ENCODE data around the gene ACBD3. TPM values are rescaled to one million over a fixed set of nuclear protein-coding genes. Genes with fewer than 3 reads are reported as not detected.
"Not testable (repeated sequence)": the region's sequence is repeated elsewhere in the genome, so short reads cannot be mapped to it uniquely, and the experiment has no call there.

Gene ACBD3
- polyA plus RNA-seq, 5 donors, result 44.6 to 59.7 (median 53.1) TPM

DNA sequence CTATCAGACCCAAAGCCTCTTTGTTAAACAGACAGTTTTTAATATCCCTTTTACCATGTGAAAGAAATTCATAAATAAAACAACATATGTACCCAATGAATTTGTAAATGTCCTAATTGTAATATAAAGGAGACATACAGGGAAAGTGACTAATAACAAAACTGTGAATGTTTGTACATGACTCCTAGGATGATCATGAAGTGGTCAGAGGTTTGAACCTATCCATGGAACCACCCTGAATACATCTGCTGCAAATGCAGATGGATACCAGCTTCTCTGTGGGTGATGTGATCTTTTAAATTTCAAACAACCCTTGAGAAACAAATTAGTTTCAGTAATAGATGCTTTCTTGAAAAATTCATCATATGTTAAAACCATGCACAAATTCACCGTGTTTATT, 16.7 kb upstream of the ACBD3 start:
- DNase-seq, result no peak

DNA sequence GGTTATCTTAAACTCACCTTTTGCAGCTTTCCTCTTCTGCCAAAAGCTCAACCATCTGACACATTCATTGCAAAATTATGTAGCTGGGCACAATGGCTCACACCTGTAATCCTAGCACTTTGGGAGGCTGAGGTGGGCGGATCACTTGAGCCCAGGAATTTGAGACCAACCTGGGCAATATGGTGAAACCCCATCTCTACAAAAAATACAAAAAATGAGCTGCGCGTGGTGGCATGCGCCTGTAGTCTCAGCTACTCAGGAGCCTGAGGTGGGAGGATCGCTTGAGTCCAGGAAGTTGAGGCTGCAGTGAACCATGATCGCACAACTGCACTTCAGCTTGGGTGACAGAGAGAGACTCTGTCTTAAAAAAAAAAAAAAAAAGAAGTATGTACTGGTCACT, 16.1 kb upstream of the ACBD3 start:
- DNase-seq, result not testable (repeated sequence)

DNA sequence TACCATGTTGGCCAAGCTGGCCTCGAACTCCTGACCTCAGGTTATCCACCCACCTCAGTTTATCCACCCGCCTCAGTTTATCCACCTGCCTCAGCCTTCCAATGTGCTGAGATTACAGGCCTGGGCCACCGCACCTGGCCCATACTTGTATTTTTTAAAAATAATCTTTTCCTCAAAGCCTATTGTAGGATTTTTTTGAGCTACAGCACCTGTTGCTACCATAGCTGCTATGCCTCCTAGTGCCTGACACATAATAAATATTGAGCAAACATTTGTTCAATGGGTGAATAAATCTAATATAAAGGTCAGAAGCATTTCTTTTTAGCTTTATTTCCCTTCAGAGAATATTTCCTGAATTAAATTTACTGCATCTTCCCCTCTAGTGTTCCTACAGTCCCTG, 15.7 kb upstream of the ACBD3 start:
- DNase-seq, result no peak

DNA sequence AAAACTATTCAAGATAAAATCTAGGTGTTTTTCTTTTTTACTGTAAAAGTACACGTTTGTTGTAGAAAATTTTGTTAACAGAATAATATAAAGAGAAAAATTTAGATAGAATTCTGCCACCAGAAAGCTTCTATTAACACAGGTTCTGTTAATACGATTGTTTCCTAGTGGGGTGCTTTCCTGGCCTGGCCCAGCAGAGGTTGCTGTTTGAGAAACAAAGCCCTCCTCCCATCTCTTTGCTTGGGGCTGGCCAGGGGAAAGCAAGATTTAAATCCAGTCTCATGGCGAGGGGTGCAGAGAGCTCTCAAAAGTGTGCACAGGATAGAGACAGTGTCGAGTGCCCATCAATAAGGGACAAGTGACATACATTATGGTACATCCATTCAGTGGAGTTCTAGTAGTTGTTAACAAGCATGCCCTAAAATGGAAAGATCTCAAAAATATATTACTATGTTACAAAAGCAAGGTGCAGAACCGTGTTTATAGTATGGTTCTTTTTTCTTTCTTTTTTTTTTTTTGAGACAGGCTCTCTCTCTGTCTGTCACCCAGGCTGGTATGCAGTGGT, 14.6 kb upstream of the ACBD3 start:
- no peak for DNase-seq

DNA sequence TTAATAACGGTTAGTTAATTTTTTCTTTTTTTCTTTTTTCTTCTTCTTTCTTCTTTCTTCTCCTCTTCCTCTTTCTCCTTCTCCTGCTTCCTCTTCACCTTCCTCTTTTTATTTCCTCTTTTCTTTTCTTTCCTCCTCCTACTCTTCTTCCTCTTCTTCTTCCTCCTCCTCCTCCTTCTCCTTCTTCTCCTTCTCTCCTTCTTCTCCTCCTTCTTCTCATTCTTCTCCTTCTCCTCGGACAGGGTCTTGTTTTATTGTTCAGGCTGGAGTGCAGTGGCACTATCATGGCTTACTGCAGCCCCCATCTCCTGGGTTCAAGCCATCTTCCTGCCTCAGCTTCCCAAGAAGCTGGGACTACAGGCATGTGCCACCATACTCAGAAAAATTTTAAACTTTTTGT, 13.4 kb upstream of the ACBD3 start:
- no peak for DNase-seq

DNA sequence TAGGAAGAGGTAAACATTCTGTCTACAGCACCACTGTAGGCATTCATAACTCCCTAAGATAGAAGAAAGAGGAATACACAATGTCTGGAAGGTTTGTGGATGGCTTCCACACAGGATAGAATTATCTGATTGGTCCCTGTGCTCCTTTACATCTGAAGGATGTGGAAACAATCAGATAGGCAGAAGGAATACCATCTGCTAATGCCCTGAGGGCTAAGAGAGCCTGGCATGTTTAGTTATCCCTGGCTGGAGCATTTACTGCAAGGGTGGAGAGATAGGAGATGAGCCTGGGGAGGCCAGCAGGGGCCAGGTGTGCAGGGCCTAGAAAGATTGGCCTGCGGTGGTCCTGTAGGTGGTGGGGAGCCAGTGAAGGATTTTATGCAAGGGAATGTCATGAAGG, 8.6 kb upstream of the ACBD3 start:
- no peak for DNase-seq

DNA sequence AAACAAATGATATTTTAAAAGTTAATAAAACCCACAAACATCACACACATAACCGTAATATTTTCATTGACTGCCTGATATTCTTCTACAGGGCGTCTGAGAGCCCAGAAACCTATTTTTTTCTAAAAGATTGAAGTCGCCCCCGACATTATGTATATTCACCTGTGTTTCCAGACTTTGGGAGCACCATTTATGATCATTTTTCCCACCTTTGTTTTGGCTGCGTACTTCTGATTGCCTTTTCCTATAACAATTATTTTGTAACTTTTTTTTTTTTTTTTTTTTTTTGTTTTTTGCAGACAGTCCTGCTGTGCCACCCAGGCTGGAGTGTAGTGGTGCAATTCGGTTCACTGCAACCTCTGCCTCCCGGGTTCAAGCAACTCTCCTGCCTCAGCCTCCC, 839 bp upstream of the ACBD3 start:
- no peak for DNase-seq

DNA sequence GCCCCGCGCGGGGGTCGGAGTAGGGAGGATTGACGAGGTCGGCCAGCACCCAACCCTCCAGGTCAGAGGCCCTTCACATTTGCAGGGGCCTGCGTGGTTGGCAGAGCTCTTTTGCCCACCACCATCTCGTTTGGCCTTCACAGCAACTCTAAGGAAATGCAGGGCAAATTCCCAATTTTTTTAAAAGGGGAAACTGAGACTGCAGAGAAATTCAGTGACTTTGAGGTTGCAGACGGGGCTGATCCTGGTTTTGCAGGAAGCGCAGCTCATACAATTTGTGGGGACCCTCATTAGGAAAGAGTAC, 430 bp upstream of the ACBD3 start:
- no peak for DNase-seq

DNA sequence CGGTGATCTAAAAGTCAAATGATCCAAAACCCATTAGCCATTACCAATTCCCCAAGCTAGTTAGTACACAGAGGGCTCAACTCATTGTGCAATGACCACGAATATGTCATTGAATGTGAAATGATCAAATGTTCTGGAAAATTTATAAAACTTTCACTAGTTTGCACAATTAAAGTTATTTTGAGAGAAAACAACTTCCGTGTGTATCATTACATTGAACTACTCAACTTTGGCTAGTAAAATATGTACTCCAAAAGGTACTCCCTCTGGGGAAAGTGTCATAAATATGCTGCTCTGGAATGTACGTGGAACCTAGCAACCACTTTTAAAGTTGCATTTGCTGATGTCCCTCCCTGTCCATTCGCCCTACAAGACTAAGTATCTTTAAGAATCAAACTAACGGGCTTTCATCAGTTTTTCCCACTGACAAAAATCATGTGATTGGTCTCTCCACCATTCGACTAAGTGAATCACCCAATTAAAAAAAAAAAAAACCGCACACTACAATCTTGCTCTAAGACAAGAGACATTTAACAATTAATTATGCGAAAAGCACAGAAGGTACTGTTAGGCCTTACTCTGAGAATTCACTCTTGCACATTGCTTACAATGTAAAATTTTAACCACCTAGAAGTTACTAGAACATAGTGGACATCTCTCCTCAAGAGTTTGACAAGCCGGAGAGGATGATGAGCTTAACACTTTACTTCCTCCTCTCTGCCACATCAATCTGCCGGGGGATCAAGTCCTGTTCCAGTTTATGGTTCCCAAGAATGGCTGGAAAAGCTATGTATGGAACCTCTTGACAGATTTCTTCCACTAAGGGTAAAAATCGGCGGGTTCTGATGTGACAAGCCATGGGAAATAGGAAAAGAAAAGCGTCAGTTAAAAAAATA, 1.2 kb downstream of the ACBD3 start:
- DNase-seq, result no peak

DNA sequence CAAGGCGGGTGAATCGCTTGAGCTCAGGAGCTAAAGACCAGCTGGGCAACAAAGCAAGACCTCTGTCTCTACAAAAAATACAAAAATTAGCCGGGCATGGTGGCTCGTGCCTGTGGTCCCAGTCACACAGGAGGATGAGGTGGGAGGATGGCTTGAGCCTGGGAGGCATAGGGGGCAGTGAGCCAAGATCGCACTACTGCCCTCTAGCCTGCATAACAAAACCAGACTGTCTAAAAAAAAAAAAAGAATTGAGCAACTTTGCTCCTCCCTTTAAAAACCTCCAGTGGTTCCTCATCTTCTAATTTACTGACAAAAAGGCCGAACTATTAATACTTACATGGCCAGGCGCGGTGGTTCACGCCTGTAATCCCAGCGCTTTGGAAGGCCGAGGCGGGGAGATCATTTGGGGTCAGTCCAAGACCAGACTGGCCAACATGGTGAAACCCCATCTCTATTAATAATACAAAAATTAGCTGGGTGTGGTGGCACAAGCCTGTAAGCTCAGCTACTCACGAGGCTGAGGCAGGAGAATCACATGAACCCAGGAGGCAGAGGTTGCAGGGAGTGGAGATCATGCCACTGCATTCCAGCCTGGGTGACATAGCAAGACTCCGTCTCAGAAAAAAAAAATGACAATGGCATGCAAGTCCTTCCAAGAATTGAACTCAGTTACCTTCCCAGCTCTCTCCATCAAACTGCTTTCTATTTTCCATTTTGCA, 4.4 kb downstream of the ACBD3 start:
- no peak for DNase-seq

DNA sequence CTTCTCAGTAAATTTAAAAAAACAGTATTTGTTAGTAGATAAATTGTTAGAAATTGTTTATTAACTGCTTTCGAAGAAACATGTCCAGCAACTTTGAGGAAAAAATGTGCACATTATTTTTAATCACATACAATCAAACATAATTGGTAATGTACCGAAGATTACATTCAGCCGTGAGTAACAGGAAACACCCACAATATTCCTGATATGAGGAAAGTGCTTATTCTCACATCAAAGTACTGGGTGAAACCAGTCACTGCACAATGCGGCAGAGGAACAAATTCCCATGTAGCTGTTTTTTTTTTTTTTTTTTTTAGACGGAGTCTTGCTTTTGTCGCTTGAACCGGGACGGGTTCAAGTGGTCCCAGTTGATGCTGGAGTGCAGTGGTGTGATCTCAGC, 9.7 kb downstream of the ACBD3 start:
- no peak for DNase-seq

DNA sequence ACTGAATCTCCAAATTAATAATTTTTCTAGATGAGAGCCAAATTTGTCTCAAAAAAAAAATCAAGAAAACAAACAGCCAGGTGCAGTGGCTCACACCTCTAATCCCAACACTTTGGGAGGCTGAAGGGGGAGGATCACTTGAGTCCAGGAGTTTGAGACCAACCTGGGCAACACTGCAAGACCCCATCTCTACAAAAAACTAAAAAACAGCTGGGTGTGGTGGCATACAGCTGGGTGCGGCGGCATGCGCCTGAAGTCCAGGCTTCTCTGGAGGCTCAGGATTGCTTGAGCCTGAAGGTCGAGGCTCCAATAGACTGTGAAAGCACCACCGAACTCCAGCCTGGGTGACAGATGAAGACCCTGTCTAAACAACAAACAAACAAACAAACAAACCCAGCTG, 14.0 kb downstream of the ACBD3 start:
- no peak for DNase-seq

DNA sequence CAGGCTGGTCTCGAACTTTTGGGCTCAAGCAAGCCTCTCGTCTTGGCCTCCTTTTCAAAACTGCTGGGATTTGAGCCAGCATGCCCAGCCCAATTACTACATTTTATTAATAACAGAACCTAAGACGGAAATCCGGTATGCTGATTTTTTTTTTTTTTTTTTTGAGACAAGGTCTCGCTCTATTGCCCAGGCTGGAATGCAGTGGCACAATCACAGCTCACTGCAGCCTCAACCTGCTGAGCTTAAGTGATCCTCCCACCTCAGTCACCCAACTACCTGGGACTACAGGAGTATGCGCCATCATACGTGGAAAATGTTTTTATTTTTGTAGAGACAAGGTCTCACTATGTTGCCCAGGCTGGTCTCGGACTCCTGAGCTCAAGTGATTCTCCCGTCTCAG, 20.2 kb downstream of the ACBD3 start:
- no peak for DNase-seq

DNA sequence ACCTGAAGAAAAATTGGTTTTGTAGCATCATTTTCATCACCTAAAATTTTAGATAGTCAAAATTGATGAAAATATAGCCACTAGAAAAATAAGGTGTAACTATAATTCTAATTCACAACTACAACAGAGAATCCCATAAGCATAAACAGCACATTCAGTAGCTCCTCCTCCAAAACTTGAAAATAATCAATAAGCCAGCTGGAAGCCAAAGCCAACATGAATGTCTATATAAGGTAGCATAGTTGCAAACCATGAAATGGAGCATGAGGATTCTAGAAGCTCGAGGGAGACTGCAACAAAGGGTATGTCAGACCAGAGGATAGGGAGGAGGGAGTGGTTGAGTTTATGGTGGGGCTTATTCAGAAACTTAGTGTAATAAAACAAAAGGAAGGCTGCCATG, 22.4 kb downstream of the ACBD3 start:
- no peak for DNase-seq

DNA sequence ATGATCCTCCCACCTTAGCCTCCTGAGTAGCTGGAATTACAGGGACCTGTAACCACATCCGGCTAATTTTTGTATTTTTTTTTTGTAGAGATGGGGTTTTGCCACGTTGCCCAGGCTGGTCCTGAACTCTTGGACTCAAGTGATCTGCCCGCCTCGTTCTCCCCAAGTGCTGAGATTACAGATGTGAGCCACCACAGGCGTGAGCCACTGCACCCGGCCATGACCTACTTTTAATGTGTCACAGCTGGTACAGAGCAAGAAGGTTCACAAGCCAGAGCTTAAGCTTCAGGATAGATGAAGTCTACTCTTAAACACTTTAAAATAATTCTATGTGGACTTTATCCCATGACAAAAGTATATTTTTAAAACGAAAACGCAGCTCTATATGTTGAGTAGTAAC, 23.6 kb downstream of the ACBD3 start:
- DNase-seq, result no peak

DNA sequence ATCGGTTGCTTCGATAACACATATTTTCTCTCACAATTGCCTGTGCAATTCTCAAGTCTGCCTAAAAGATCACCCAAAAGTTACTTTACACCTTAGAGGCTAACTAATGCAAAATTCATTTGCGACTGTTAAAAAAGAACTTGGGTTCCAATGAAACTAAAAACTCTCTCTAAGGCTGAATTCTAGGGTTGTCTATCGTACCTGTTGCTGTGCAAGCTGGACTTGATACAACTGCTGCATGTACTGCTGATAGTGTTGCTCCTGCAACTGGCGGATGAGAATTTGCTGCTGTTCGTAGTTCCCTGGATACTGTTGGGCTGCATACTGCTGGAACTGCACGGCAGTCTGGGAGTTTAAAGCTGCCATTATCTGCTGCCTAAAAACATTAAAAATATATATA, 27.6 kb downstream of the ACBD3 start:
- DNase-seq, result no peak

DNA sequence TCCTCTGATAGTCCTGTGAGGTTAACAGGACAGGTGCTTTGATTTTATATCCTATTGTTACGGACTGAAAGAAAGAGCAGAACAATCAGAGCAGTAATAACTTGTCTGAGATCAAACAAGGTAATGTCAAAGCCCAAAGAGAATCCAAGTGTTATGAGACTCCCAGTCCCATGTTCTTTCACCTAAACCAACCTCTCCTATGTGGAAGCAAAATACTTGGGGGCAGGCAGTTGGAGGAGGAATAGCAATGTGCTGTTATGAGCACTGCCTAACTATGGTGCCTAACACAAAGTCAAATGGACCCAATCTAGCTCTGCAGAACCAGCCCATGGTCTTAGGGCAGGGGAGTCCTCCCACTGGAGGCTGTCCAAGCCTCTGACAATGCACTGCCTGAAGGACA, 28.1 kb downstream of the ACBD3 start:
- DNase-seq, result no peak

DNA sequence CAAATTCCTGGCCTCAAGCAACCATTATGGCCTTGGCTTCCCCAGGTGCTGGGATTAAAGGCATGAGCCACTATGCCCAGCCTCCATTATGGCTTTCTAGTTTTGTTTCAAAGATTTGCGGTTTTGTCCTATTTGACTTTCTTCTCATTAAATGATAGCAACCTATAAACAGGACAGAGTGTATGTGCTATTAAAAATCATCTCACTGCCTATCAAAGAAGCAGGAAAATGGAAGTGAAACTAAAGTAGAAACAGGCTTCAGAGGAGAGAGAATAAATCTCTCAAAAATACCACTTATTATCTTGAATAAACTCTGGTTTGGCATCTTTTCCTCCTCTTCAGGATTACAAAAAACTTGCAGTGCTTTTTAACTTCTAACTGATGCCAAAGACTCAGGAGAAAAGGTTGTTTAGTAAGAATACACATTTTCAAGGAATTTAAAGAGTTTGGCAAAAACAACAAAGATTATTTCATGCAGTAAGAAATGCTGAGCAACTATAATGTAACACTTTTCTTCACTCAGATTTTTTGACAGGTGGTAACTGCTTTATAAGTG, 28.7 kb downstream of the ACBD3 start:
- no peak for DNase-seq

DNA sequence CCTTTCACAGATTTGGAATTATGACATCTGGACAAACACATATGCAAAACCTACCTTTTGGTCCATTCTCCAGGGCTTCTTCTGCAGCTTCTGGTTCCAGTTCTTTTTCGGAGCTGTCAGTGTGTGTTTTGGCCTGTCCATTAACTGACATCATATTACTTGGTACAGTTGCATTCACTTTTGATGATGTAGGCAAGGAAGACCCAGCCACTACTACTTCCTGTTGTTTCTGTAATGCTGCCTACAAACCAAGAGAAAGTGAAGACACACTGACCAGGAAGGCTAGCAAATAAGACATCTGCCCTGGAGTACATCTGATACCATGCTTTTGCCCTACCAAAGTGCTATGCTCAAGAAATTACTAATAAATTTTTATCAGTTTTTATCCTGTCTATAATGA, 31.9 kb downstream of the ACBD3 start:
- DNase-seq, result no peak

DNA sequence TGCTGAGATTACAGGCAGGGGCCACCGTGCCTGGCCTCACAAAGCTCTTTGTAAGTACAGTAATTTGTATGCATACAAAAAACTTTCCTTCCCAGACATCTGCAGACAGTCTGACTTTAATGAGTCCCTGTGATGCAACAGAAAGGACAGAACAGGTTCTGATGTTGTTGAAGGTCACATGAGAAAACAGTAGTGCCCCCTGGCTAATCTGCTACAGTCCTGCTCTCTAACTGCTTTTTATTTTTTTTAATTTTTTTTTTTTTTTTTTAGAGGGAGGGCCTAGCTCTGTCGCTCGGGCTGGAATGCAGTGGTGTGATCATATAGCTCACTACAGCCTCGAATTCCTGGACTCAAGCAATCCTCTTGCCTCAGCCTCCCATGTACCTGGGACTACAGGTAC, 36.7 kb downstream of the ACBD3 start:
- no peak for DNase-seq

DNA sequence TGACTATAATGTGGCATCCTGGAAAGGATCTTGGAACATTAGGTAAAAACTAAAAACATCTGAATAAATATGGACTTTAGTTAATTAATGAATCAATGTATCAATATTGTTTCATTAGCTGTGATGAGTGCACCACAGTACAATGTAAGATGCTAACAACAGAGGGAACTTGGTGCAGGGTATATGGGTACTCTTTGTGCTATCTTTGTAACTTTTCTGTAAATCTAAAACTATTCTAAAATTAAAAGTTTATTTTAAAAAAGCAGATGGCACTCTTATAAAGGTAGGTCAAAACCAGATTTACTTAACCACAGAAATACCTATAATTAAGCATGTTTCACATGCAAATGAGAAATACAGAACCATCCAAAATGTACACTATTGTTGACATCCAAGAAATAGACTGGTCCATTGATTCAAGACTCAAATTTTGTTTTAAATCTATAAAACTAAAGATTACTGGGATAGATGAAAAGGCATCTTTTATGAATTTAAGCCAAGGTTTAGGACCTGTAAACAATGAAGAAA, 38.4 kb downstream of the ACBD3 start:
- no peak for DNase-seq

DNA sequence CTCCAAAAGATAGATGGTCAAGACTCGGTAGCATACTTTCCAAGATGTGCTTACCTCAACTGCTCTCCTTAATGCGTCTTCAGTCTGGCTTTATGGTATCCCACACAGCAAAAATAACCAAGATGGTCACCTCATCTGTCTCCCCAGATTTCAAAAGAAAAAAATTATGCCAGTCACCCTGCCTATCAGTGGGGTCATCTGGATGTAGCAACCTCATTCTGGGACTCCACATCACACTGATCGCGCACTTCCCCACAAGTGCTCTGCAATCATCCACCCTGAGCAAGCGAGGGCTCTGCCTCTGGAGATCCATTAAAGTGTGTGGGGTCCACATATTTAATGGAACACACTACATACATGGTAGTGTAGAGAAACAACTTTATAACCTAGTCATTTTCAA, 42.5 kb downstream of the ACBD3 start:
- DNase-seq, result no peak

DNA sequence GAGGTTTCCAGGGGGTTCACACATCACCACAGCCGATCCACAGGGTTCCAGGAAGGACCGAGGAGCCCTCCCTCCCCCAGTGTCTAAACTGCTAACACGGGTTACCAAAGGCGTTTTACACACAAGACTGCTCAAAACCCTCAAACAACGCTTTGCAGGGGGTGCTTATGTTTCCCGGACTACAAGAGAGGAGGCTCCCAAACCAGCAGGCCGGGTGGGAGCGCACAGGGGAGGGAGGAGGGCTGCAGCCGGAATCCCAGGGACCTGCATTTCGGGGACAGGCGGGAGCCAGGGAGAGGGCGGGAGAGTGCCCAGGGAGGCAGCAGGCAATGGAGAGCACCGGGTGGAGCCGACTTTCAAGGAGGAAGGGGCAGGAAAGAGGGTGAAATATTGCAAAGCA, 50.8 kb downstream of the ACBD3 start:
- no peak for DNase-seq
